HEK293 (cell line): ENCODE results near the gene FSTL5.

Experiments
- CTCF ChIA-PET: fragments of 350-600 bp; formaldehyde crosslinking; extraction: SDS; loops from one replicate; lab custom pipeline; 2021; ENCODE audit warnings: antibody characterized with exemption; lab: Yijun Ruan, JAX
- POLR2A ChIA-PET: fragments of 300-600 bp; formaldehyde crosslinking; extraction: SDS; loops from one replicate; lab custom pipeline; 2020; ENCODE audit warnings: antibody characterized with exemption, inconsistent platforms; lab: Yijun Ruan, JAX
- H3K27ac ChIP-seq: fragments of 200-500 bp; sonication (Bioruptor generic); 2 replicates; pipeline ENCODE4 v1.5.1; 2014; ENCODE audit warnings: low read depth, low read length, control low read depth, inconsistent platforms; ENCODE audit errors: extremely low read depth
- H3K36me3 ChIP-seq, 2 experiments: fragments of 200-500 bp in 1 of 2; sonication (Bioruptor generic) in 1 of 2; 1 replicate in 1 of 2; 2 replicates in 1 of 2; pipeline ENCODE4 v1.5.1; 2014 to 2017; ENCODE audit warnings: inconsistent platforms in 2 of 2, low read length in 2 of 2; ENCODE audit not compliant: control insufficient read depth in 2 of 2, insufficient read depth in 1 of 2
- H3K4me1 ChIP-seq: fragments of 200-500 bp; sonication (Bioruptor generic); 2 replicates; pipeline ENCODE4 v1.5.1; 2014; ENCODE audit warnings: mild to moderate bottlenecking, low read length, inconsistent platforms; ENCODE audit not compliant: control insufficient read depth, insufficient read depth
- H3K4me3 ChIP-seq: 2 replicates; pipeline ENCODE4 v1.5.1; 2011; ENCODE audit warnings: low read depth, mild to moderate bottlenecking, control low read depth, low read length, moderate library complexity
- H3K9me3 ChIP-seq: fragments of 200-500 bp; sonication (Bioruptor generic); 2 replicates; pipeline ENCODE4 v1.5.1; 2014; ENCODE audit warnings: low read depth, low read length, inconsistent platforms; ENCODE audit not compliant: control insufficient read depth, insufficient read depth
- OSR2 ChIP-seq: fragments of 450-650 bp; formaldehyde crosslinking; IDR thresholded peaks from 2 replicates; pipeline ENCODE4 v1.5.1; 2016; ENCODE audit warnings: missing biosample characterization, missing genetic modification characterization
- PRDM1 ChIP-seq: fragments of 450-650 bp; formaldehyde crosslinking; IDR thresholded peaks from 2 replicates; pipeline ENCODE4; 2016; ENCODE audit warnings: missing biosample characterization, missing genetic modification characterization
- SP7 ChIP-seq: fragments of 450-650 bp; formaldehyde crosslinking; IDR thresholded peaks from 2 replicates; pipeline ENCODE4 v1.5.1; 2016; ENCODE audit warnings: missing biosample characterization, missing genetic modification characterization
- ZBTB17 ChIP-seq: fragments of 450-650 bp; formaldehyde crosslinking; IDR thresholded peaks from 2 replicates; pipeline ENCODE4 v1.5.1; 2016; ENCODE audit warnings: missing biosample characterization, missing genetic modification characterization
- ZEB2 ChIP-seq: fragments of 450-650 bp; formaldehyde crosslinking; IDR thresholded peaks from 2 replicates; pipeline ENCODE4 v1.5.1; 2016; ENCODE audit warnings: missing biosample characterization, missing genetic modification characterization
- ZIC2 ChIP-seq: fragments of 450-650 bp; formaldehyde crosslinking; IDR thresholded peaks from 2 replicates; pipeline ENCODE4 v1.5.1; 2016; ENCODE audit warnings: missing biosample characterization, missing genetic modification characterization
- ZNF112 ChIP-seq: fragments of 450-650 bp; formaldehyde crosslinking; IDR thresholded peaks from 2 replicates; pipeline ENCODE4 v1.5.0; 2017; ENCODE audit warnings: missing biosample characterization, missing genetic modification characterization
- ZNF214 ChIP-seq: fragments of 450-650 bp; formaldehyde crosslinking; IDR thresholded peaks from 2 replicates; pipeline ENCODE4 v1.5.1; 2017; ENCODE audit warnings: missing biosample characterization, mild to moderate bottlenecking, missing genetic modification characterization, borderline replicate concordance
- ZNF274 ChIP-seq, 2 experiments: fragments of 200-500 bp in 1 of 2; fragments of 450-650 bp in 1 of 2; sonication (Bioruptor generic) in 1 of 2; formaldehyde crosslinking in 1 of 2; IDR thresholded peaks; 2 replicates each; pipeline versions ENCODE4 v1.5.1 to v1.6.1; 2014 to 2016; ENCODE audit warnings: borderline replicate concordance in 1 of 2, inconsistent platforms in 1 of 2, low read length in 1 of 2, missing biosample characterization in 1 of 2, missing genetic modification characterization in 1 of 2
- ZNF623 ChIP-seq: fragments of 450-650 bp; formaldehyde crosslinking; IDR thresholded peaks from 2 replicates; pipeline ENCODE4 v1.5.1; 2016; ENCODE audit warnings: missing biosample characterization, missing genetic modification characterization
- ZNF76 ChIP-seq: fragments of 450-650 bp; formaldehyde crosslinking; IDR thresholded peaks from 2 replicates; pipeline ENCODE4; 2016; ENCODE audit warnings: low read depth, missing biosample characterization, missing genetic modification characterization, borderline replicate concordance
- TF ChIP-seq, protein P1 (sequence below): fragments of 450-650 bp; IDR thresholded peaks from 2 replicates; pipeline ENCODE4 v1.5.1; 2018; ENCODE audit warnings: missing biosample characterization, mild to moderate bottlenecking, missing genetic modification characterization
- TF ChIP-seq, protein P2 (sequence below): fragments of 450-650 bp; formaldehyde crosslinking; IDR thresholded peaks from 2 replicates; pipeline ENCODE4 v1.5.1; 2016; ENCODE audit warnings: missing biosample characterization, missing genetic modification characterization
- TF ChIP-seq, protein P3 (sequence below): fragments of 450-650 bp; formaldehyde crosslinking; IDR thresholded peaks from 2 replicates; pipeline ENCODE4 v1.5.1; 2016; ENCODE audit warnings: missing biosample characterization, missing genetic modification characterization, borderline replicate concordance
- TF ChIP-seq, protein P4 (sequence below): fragments of 450-650 bp; formaldehyde crosslinking; IDR thresholded peaks from 2 replicates; pipeline ENCODE4 v1.5.1; 2017; ENCODE audit warnings: missing biosample characterization, missing genetic modification characterization
- TF ChIP-seq, protein P5 (sequence below): fragments of 450-650 bp; formaldehyde crosslinking; IDR thresholded peaks from 2 replicates; pipeline ENCODE4 v1.5.1; 2017; ENCODE audit warnings: missing biosample characterization, missing genetic modification characterization
- TF ChIP-seq, protein P6 (sequence below): fragments of 450-650 bp; formaldehyde crosslinking; IDR thresholded peaks from 2 replicates; pipeline ENCODE4 v1.5.1; 2016; ENCODE audit warnings: missing biosample characterization, missing genetic modification characterization

FSTL5 gene

DNA sequence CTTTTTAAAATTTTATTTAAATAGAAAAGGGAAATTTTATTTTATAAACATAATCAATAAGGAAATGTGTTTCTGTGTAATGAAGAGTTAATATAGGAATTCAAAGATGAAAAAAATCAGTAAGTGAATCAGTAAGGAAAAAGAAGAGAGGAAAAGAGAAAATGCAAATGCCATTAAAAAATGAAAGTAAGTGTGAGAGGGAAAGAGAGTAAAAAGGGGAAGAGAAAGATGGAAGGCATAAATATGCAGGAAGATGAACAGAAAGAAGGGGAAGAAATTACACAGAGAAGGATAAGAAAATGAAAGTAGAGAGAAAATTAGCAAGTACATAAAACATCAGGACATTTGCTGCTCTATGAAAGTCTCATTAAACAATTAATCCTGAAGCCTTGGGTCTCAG is 349.9 kb downstream of the FSTL5 start:
- ChIA-PET POLR2A (no interaction called here), CTCF (no interaction called here)
- H3K36me3 ChIP-seq: no peaks in the 10 kb centered on the region
- H3K4me1 ChIP-seq: no peaks in the 10 kb centered on the region
- no peaks in the 10 kb centered on the region for H3K9me3 ChIP-seq
- TF ChIP-seq, protein P1, sequence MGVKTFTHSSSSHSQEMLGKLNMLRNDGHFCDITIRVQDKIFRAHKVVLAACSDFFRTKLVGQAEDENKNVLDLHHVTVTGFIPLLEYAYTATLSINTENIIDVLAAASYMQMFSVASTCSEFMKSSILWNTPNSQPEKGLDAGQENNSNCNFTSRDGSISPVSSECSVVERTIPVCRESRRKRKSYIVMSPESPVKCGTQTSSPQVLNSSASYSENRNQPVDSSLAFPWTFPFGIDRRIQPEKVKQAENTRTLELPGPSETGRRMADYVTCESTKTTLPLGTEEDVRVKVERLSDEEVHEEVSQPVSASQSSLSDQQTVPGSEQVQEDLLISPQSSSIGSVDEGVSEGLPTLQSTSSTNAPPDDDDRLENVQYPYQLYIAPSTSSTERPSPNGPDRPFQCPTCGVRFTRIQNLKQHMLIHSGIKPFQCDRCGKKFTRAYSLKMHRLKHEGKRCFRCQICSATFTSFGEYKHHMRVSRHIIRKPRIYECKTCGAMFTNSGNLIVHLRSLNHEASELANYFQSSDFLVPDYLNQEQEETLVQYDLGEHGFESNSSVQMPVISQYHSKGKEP (tag by site-specific recombination): no peak
- TF ChIP-seq PRDM1 (tag by site-specific recombination): peak; percentile 94
- TF ChIP-seq ZNF274 (IDR thresholded peaks at IDR 0.05; ENCODE audit: low read length): no peak
- TF ChIP-seq ZNF274 (tag by site-specific recombination; IDR thresholded peaks at IDR 0.05; ENCODE audit: borderline replicate concordance): no peak
- TF ChIP-seq, protein P2, sequence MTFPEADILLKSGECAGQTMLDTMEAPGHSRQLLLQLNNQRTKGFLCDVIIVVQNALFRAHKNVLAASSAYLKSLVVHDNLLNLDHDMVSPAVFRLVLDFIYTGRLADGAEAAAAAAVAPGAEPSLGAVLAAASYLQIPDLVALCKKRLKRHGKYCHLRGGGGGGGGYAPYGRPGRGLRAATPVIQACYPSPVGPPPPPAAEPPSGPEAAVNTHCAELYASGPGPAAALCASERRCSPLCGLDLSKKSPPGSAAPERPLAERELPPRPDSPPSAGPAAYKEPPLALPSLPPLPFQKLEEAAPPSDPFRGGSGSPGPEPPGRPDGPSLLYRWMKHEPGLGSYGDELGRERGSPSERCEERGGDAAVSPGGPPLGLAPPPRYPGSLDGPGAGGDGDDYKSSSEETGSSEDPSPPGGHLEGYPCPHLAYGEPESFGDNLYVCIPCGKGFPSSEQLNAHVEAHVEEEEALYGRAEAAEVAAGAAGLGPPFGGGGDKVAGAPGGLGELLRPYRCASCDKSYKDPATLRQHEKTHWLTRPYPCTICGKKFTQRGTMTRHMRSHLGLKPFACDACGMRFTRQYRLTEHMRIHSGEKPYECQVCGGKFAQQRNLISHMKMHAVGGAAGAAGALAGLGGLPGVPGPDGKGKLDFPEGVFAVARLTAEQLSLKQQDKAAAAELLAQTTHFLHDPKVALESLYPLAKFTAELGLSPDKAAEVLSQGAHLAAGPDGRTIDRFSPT (tag by site-specific recombination): no peak
- no peak for TF ChIP-seq ZBTB17 (tag by site-specific recombination)
- H3K4me3 ChIP-seq: no peak overlapping the region
- H3K27ac ChIP-seq: no peak overlapping the region

DNA sequence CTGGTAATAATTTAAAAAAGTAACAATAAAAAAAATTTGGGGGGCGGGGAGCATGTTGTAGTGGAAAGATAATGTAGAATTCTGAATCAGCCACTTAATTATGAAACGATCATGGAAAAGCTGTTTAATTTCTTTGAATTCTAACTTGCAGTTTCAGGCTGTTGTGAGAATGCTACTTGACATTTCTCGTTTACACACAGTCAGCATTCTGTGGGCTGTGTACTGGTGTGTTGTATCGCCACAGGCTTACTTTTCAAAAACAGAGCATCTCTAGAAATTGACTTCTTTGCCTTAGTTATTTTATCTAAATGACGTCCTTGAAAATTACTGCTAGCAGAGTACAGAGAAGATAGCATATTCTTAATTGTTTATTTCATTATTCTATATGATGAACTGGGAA is 350.4 kb downstream of the FSTL5 start:
- Histone ChIP-seq H3K4me1 (no peaks in the 10 kb centered on the region), H3K9me3 (no peaks in the 10 kb centered on the region), H3K4me3 (no peak overlapping the region), H3K27ac (no peak overlapping the region), H3K36me3 (no peaks in the 10 kb centered on the region)
- CTCF ChIA-PET: no interaction called here
- POLR2A ChIA-PET: no interaction called here
- TF ChIP-seq ZNF76 (tag by site-specific recombination): no peak
- TF ChIP-seq OSR2: no peak
- TF ChIP-seq ZNF623 (tag by site-specific recombination): no peak
- TF ChIP-seq, protein P3, sequence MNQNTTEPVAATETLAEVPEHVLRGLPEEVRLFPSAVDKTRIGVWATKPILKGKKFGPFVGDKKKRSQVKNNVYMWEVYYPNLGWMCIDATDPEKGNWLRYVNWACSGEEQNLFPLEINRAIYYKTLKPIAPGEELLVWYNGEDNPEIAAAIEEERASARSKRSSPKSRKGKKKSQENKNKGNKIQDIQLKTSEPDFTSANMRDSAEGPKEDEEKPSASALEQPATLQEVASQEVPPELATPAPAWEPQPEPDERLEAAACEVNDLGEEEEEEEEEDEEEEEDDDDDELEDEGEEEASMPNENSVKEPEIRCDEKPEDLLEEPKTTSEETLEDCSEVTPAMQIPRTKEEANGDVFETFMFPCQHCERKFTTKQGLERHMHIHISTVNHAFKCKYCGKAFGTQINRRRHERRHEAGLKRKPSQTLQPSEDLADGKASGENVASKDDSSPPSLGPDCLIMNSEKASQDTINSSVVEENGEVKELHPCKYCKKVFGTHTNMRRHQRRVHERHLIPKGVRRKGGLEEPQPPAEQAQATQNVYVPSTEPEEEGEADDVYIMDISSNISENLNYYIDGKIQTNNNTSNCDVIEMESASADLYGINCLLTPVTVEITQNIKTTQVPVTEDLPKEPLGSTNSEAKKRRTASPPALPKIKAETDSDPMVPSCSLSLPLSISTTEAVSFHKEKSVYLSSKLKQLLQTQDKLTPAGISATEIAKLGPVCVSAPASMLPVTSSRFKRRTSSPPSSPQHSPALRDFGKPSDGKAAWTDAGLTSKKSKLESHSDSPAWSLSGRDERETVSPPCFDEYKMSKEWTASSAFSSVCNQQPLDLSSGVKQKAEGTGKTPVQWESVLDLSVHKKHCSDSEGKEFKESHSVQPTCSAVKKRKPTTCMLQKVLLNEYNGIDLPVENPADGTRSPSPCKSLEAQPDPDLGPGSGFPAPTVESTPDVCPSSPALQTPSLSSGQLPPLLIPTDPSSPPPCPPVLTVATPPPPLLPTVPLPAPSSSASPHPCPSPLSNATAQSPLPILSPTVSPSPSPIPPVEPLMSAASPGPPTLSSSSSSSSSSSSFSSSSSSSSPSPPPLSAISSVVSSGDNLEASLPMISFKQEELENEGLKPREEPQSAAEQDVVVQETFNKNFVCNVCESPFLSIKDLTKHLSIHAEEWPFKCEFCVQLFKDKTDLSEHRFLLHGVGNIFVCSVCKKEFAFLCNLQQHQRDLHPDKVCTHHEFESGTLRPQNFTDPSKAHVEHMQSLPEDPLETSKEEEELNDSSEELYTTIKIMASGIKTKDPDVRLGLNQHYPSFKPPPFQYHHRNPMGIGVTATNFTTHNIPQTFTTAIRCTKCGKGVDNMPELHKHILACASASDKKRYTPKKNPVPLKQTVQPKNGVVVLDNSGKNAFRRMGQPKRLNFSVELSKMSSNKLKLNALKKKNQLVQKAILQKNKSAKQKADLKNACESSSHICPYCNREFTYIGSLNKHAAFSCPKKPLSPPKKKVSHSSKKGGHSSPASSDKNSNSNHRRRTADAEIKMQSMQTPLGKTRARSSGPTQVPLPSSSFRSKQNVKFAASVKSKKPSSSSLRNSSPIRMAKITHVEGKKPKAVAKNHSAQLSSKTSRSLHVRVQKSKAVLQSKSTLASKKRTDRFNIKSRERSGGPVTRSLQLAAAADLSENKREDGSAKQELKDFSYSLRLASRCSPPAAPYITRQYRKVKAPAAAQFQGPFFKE (tag by site-specific recombination): no peak
- no peak for TF ChIP-seq ZIC2 (tag by site-specific recombination)
- no peak for TF ChIP-seq ZNF214 (tag by site-specific recombination)

DNA sequence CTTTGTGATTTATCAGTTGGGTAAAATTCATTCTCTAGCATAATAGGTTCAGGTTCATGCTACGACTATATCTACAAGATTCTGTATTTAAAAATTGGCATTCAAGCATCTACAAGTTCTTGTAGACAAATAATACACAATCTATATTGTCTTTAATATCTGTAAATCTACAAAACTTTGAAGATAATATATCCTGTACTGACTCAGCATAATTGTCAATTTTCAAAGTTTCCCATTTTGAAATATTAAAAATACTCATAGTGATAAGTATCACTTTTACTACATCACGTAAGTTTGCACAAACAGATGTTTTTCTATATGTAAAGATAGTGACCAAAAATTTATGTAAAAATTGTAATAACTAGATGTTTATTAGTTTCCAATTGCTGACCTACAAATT is 360.6 kb downstream of the FSTL5 start:
- POLR2A ChIA-PET: no interaction called here
- Histone ChIP-seq H3K9me3 (no peaks in the 10 kb centered on the region), H3K36me3 (no peaks in the 10 kb centered on the region), H3K4me3 (no peak overlapping the region), H3K27ac (no peak overlapping the region), H3K4me1 (no peaks in the 10 kb centered on the region)
- CTCF ChIA-PET: no interaction called here
- TF ChIP-seq, protein P4, sequence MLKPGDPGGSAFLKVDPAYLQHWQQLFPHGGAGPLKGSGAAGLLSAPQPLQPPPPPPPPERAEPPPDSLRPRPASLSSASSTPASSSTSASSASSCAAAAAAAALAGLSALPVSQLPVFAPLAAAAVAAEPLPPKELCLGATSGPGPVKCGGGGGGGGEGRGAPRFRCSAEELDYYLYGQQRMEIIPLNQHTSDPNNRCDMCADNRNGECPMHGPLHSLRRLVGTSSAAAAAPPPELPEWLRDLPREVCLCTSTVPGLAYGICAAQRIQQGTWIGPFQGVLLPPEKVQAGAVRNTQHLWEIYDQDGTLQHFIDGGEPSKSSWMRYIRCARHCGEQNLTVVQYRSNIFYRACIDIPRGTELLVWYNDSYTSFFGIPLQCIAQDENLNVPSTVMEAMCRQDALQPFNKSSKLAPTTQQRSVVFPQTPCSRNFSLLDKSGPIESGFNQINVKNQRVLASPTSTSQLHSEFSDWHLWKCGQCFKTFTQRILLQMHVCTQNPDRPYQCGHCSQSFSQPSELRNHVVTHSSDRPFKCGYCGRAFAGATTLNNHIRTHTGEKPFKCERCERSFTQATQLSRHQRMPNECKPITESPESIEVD (tag by site-specific recombination): no peak
- TF ChIP-seq, protein P5, sequence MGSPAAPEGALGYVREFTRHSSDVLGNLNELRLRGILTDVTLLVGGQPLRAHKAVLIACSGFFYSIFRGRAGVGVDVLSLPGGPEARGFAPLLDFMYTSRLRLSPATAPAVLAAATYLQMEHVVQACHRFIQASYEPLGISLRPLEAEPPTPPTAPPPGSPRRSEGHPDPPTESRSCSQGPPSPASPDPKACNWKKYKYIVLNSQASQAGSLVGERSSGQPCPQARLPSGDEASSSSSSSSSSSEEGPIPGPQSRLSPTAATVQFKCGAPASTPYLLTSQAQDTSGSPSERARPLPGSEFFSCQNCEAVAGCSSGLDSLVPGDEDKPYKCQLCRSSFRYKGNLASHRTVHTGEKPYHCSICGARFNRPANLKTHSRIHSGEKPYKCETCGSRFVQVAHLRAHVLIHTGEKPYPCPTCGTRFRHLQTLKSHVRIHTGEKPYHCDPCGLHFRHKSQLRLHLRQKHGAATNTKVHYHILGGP (tag by site-specific recombination): no peak
- TF ChIP-seq ZEB2 (tag by site-specific recombination) (no peak), ZNF112 (tag by site-specific recombination) (no peak), SP7 (tag by site-specific recombination) (no peak)
- TF ChIP-seq, protein P6, sequence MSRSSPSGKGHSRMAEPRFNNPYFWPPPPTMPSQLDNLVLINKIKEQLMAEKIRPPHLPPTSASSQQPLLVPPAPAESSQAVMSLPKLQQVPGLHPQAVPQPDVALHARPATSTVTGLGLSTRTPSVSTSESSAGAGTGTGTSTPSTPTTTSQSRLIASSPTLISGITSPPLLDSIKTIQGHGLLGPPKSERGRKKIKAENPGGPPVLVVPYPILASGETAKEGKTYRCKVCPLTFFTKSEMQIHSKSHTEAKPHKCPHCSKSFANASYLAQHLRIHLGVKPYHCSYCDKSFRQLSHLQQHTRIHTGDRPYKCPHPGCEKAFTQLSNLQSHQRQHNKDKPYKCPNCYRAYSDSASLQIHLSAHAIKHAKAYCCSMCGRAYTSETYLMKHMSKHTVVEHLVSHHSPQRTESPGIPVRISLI (tag by site-specific recombination): no peak
